IMR-90 (cell line): ENCODE measurements around the gene CDC14A. TPM values are rescaled to one million over a fixed set of nuclear protein-coding genes. Genes with fewer than 3 reads are reported as not detected.

Experiments
- ATAC-seq: fragments of 200-7000 bp; cut with Tn5 transposase; 2 replicates; pipeline ENCODE4 v1.9.1; 2020; ENCODE audit warnings: low read depth, mild to moderate bottlenecking, moderate library complexity
- BruUV-seq: library from RNA; stranded (reverse); fragments of 400-500 nt; replicated peaks from 2 replicates; lab custom pipeline; 2021; lab: Mats Ljungman, UMichigan
- CTCF ChIA-PET: fragments of 300-600 bp; formaldehyde crosslinking; extraction: SDS; loops from one replicate; lab custom pipeline; 2021; ENCODE audit warnings: antibody characterized with exemption; lab: Yijun Ruan, JAX
- POLR2A ChIA-PET: fragments of 300-600 bp; sonication (Branson Sonifier 250); formaldehyde crosslinking; loops from one replicate; lab custom pipeline; 2022; ENCODE audit warnings: antibody characterized with exemption; ENCODE audit not compliant: unreplicated experiment; lab: Charles Lee
- DNase-seq: peaks from one replicate; pipeline ENCODE4 v3.0.0; 2013
- H2AFZ ChIP-seq: replicated peaks from 2 replicates; pipeline ENCODE3; 2013; ENCODE audit warnings: low read length, mild to moderate bottlenecking; ENCODE audit not compliant: poor library complexity
- H2AK5ac ChIP-seq: 2 replicates; pipeline ENCODE4 v1.6.1; 2013; ENCODE audit warnings: low read depth, low read length, inconsistent platforms
- H2AK9ac ChIP-seq: replicated peaks from 2 replicates; pipeline ENCODE3; 2013; ENCODE audit warnings: mild to moderate bottlenecking, low read depth, low read length, moderate library complexity; ENCODE audit not compliant: poor library complexity
- H2BK120ac ChIP-seq: 2 replicates; pipeline ENCODE4 v1.6.1; 2013; ENCODE audit warnings: low read depth, low read length, inconsistent platforms
- H2BK15ac ChIP-seq: 3 replicates; pipeline ENCODE4 v1.6.1; 2013; ENCODE audit warnings: low read depth, low read length, inconsistent platforms
- H2BK20ac ChIP-seq: 2 replicates; pipeline ENCODE4 v1.6.1; 2013; ENCODE audit warnings: low read depth, mild to moderate bottlenecking, inconsistent platforms, low read length, moderate library complexity
- H2BK5ac ChIP-seq: 2 replicates; pipeline ENCODE4 v1.6.1; 2013; ENCODE audit warnings: mild to moderate bottlenecking, low read depth, low read length, inconsistent platforms; ENCODE audit not compliant: poor library complexity, severe bottlenecking
- H3K14ac ChIP-seq: replicated peaks from 2 replicates; pipeline ENCODE4 v1.6.1; 2013; ENCODE audit warnings: low read depth, low read length, inconsistent platforms
- H3K18ac ChIP-seq: 2 replicates; pipeline ENCODE4 v1.6.1; 2013; ENCODE audit warnings: low read depth, low read length, control low read depth
- H3K23ac ChIP-seq: 2 replicates; pipeline ENCODE4 v1.6.1; 2013; ENCODE audit warnings: low read depth, low read length, inconsistent platforms
- H3K27ac ChIP-seq: 2 replicates; pipeline ENCODE4 v1.5.1; 2013; ENCODE audit warnings: mild to moderate bottlenecking, control low read depth, low read length; ENCODE audit not compliant: insufficient read depth
- H3K27me3 ChIP-seq: 2 replicates; pipeline ENCODE4 v1.6.1; 2013; ENCODE audit warnings: low read length; ENCODE audit not compliant: control insufficient read depth, insufficient read depth
- H3K36me3 ChIP-seq: 2 replicates; pipeline ENCODE4 v1.6.1; 2013; ENCODE audit warnings: low read length, mixed read lengths; ENCODE audit not compliant: control insufficient read depth, insufficient read depth
- H3K4ac ChIP-seq: 2 replicates; pipeline ENCODE4 v1.6.1; 2013; ENCODE audit warnings: low read depth, low read length, inconsistent platforms
- H3K4me1 ChIP-seq: 2 replicates; pipeline ENCODE4 v1.6.1; 2013; ENCODE audit warnings: low read length, mixed read lengths; ENCODE audit not compliant: control insufficient read depth, insufficient read depth
- H3K4me2 ChIP-seq: 2 replicates; pipeline ENCODE4 v1.6.1; 2013; ENCODE audit warnings: low read depth, mild to moderate bottlenecking, control low read depth, low read length, moderate library complexity
- H3K4me3 ChIP-seq: 2 replicates; pipeline ENCODE4 v1.5.1; 2013; ENCODE audit warnings: low read depth, mild to moderate bottlenecking, control low read depth, low read length, moderate library complexity; ENCODE audit not compliant: insufficient read depth
- H3K56ac ChIP-seq: 2 replicates; pipeline ENCODE4 v1.6.1; 2013; ENCODE audit warnings: low read length, inconsistent platforms; ENCODE audit not compliant: insufficient read depth; ENCODE audit errors: extremely low read depth
- H3K79me1 ChIP-seq, 2 experiments: 2 replicates each; pipeline ENCODE4 v1.6.1; 2013; ENCODE audit warnings: low read length in 2 of 2, inconsistent platforms in 1 of 2, low read depth in 1 of 2
- H3K9ac ChIP-seq: 2 replicates; pipeline ENCODE4 v1.6.1; 2013; ENCODE audit warnings: low read depth, low read length, control low read depth
- H3K9me1 ChIP-seq: 2 replicates; pipeline ENCODE4 v1.6.1; 2013; ENCODE audit warnings: low read length, inconsistent platforms; ENCODE audit not compliant: insufficient read depth
- H3K9me3 ChIP-seq: 2 replicates; pipeline ENCODE4 v1.6.1; 2013; ENCODE audit warnings: low read length; ENCODE audit not compliant: control insufficient read depth, insufficient read depth
- H4K20me1 ChIP-seq: 2 replicates; pipeline ENCODE4 v1.6.1; 2013; ENCODE audit warnings: low read length, inconsistent platforms; ENCODE audit not compliant: insufficient read depth
- H4K5ac ChIP-seq: 2 replicates; pipeline ENCODE4 v1.6.1; 2013; ENCODE audit warnings: mild to moderate bottlenecking, low read depth, low read length, control low read depth
- H4K8ac ChIP-seq, 2 experiments: 2 replicates each; pipeline ENCODE4 v1.6.1; 2013; ENCODE audit warnings: low read depth in 2 of 2, low read length in 2 of 2, control low read depth in 1 of 2, inconsistent platforms in 1 of 2
- H4K91ac ChIP-seq: 2 replicates; pipeline ENCODE4 v1.6.1; 2013; ENCODE audit warnings: low read depth, low read length, inconsistent platforms; ENCODE audit not compliant: insufficient read depth
- CHD1 ChIP-seq: IDR thresholded peaks from 2 replicates; pipeline ENCODE4 v1.6.1; 2012; ENCODE audit warnings: low read depth, low read length, improper control_type of control experiment
- MAFK ChIP-seq: IDR thresholded peaks from 2 replicates; pipeline ENCODE4 v1.6.1; 2012; ENCODE audit warnings: low read depth, low read length, improper control_type of control experiment
- RCOR1 ChIP-seq: IDR thresholded peaks from 2 replicates; pipeline ENCODE4 v1.6.1; 2012; ENCODE audit warnings: mild to moderate bottlenecking, low read length, improper control_type of control experiment; ENCODE audit not compliant: insufficient replicate concordance
- RFX5 ChIP-seq: IDR thresholded peaks from 2 replicates; pipeline ENCODE4 v1.8.0; 2012; ENCODE audit warnings: low read depth, mild to moderate bottlenecking, low read length, moderate library complexity
- WGBS, 2 experiments: methylation state at CpG; one replicate each; pipeline versions ENCODE4 v1.1.5 to v1.1.7; 2013; ENCODE audit warnings: missing lambda C conversion rate in 2 of 2; ENCODE audit not compliant: insufficient read length in 1 of 2; ENCODE audit errors: extremely low coverage in 2 of 2; 5-methylcytosine and 5-hydroxymethylcytosine counted together
- dilution Hi-C: fragments of 300-500 bp; cut with HindIII; formaldehyde crosslinking; loops from one replicate; pipeline ENCODE4 v1.14.3; 2018; ENCODE audit warnings: low sequenced_read_pairs; ENCODE audit not compliant: unreplicated experiment
- in situ Hi-C: fragments of 300-500 bp; cut with MboI; formaldehyde crosslinking; loops from 3 replicates; pipeline ENCODE4 v1.14.3; 2019; ENCODE audit warnings: low sequenced_read_pairs, inconsistent platforms, mixed read lengths
- intact Hi-C: fragments of 100-400 bp; cut with micrococcal nuclease; formaldehyde crosslinking; loops from 2 replicates; pipeline ENCODE4 v1.10.0; 2022
- polyA plus RNA-seq, 3 experiments: library from polyadenylated mRNA; depleted of rRNA; stranded (reverse); fragments of >200 nt; gene quantifications; 2 replicates each; pipeline ENCODE4 v1.2.3, GENCODE V29; 2012; ENCODE audit warnings: low replicate concordance in 1 of 3
- total RNA-seq: library from RNA; depleted of rRNA; stranded (reverse); fragments of >200 nt; gene quantifications from 2 replicates; pipeline ENCODE4 v1.2.3, GENCODE V29; 2012

Gene CDC14A
- total and polyA plus RNA-seq, 2 of the 4 experiments (the other 2 are of a cell fraction), result 1.7 to 3.0 TPM

DNA sequence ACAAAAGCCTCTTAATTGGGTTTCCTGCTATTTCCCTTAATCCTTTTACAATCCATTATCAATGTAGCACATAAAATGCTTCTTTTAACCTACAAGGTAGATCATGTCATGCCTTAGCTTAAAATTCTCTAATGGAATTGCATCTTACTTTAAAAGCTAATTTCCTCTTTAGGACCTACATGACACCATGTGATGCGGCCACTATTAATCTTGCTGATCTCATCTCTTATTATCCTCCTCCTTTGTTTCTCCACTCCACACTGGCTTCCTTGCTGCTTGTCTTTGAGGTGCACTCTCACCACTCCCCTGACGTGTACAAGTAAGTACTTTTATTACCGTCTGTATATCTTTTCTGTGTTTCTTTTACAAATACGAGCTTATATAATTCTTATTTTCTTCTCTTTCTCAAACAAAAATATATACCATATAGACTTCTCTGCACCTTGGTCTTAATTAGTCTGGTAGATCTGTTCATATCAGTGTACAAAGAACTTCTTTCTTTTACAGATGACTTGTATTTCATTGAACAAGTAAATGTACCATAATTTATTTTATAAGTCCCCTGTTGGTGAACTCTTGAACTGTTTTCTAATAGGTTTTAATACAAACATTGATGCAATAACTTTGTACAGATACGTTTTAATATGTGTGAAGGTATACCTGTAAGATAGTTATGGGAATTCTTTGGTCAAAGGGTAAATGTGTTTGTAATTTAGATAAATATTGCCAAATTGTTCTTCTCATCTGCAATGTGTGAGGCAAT lies 213.8 kb downstream of the CDC14A start:
- ATAC-seq (no peak), DNase-seq (no peak)
- H3K18ac ChIP-seq, result no peak overlapping the region
- no peak overlapping the region for H2AFZ ChIP-seq
- H4K91ac ChIP-seq, result no peak overlapping the region
- dilution Hi-C loops, result no loop called here
- H3K27me3 ChIP-seq, result no peaks in the 10 kb centered on the region; the same call in 1 of the 2 replicates
- no TSS peak for BruUV-seq
- no peak overlapping the region for H2BK120ac ChIP-seq
- no peak overlapping the region for H3K14ac ChIP-seq
- no peaks in the 10 kb centered on the region for H4K20me1 ChIP-seq
- H3K4me3 ChIP-seq, result no peak overlapping the region
- no peaks in the 10 kb centered on the region for H3K79me1 ChIP-seq
- no peak overlapping the region for H2BK15ac ChIP-seq
- H3K56ac ChIP-seq, result no peak overlapping the region
- no peaks in the 10 kb centered on the region for H3K9me3 ChIP-seq
- no peaks in the 10 kb centered on the region for H3K9me1 ChIP-seq
- no peak overlapping the region for H4K5ac ChIP-seq
- ChIA-PET CTCF (interaction anchor here (0.6 to 1.0 kb wide), 2 partner anchors 11 to 165 kb away, joined by 3 read pairs; no protein-coding TSS in a partner anchor), POLR2A (no interaction called here)
- no peak overlapping the region for H2BK5ac ChIP-seq
- no CpG with 5 or more reads among the region's 5 CpGs for WGBS, 2 experiments
- H3K4ac ChIP-seq, result no peak overlapping the region
- H3K4me1 ChIP-seq, result no peaks in the 10 kb centered on the region
- H3K4me2 ChIP-seq, result no peak overlapping the region
- in situ Hi-C loops, result no loop called here
- no peak overlapping the region for H4K8ac ChIP-seq
- H2AK5ac ChIP-seq, result no peak overlapping the region
- intact Hi-C loops, result no loop called here
- H3K9ac ChIP-seq, result no peak overlapping the region
- no peak overlapping the region for H3K27ac ChIP-seq
- no peaks in the 10 kb centered on the region for H3K36me3 ChIP-seq
- H2BK20ac ChIP-seq, result no peak overlapping the region
- TF ChIP-seq RFX5 (no peak), CHD1 (no peak), RCOR1 (no peak), MAFK (no peak)
- H3K23ac ChIP-seq, result no peak overlapping the region
- H2AK9ac ChIP-seq, result no peak overlapping the region
